ENCODE results near the gene PALLD.

- TF ChIP-seq EP300 (IDR thresholded peaks at IDR 0.05): no peak
- TF ChIP-seq, protein P1, sequence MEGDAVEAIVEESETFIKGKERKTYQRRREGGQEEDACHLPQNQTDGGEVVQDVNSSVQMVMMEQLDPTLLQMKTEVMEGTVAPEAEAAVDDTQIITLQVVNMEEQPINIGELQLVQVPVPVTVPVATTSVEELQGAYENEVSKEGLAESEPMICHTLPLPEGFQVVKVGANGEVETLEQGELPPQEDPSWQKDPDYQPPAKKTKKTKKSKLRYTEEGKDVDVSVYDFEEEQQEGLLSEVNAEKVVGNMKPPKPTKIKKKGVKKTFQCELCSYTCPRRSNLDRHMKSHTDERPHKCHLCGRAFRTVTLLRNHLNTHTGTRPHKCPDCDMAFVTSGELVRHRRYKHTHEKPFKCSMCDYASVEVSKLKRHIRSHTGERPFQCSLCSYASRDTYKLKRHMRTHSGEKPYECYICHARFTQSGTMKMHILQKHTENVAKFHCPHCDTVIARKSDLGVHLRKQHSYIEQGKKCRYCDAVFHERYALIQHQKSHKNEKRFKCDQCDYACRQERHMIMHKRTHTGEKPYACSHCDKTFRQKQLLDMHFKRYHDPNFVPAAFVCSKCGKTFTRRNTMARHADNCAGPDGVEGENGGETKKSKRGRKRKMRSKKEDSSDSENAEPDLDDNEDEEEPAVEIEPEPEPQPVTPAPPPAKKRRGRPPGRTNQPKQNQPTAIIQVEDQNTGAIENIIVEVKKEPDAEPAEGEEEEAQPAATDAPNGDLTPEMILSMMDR (IDR thresholded peaks at IDR 0.05): no peak
- TF ChIP-seq POLR2A (IDR thresholded peaks at IDR 0.05; ENCODE audit: low read depth): no peak
- no peak for TF ChIP-seq POLR2AphosphoS5 (IDR thresholded peaks at IDR 0.05)
Observed at GRCh38 chr4:168888715-168889215, 391.9 kb downstream of the PALLD start.
